ENCODE measurements around the gene KRT39.

The KRT39 gene

DNA sequence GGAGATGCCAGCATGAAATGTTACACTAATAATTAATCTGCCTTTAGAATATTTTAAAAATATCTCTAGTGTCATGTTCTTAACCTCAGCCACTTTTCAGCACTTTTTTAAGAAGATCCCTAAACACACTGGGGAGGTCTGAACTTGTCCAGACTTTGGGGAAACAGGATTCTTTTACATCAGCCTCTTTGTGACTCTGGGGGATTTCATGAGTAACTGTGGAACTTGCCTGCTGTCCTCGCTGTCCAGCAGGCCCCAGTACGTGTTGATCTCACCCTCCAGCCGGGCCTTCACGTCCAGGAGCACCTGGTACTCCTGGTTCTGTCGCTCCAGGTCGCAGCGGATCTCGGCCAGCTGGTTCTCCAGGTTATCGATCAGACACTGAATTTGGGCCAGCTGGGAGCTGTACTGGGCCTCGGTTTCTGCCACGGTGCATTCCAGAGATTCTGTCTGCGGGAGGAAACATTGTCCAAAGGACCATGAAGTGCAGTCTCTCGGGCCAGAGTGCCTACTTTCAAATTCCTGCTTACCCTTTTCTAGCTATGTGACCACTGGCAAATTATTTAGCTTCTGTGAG is 11.9 kb upstream of the KRT39 start:
- no peak for DNase-seq

DNA sequence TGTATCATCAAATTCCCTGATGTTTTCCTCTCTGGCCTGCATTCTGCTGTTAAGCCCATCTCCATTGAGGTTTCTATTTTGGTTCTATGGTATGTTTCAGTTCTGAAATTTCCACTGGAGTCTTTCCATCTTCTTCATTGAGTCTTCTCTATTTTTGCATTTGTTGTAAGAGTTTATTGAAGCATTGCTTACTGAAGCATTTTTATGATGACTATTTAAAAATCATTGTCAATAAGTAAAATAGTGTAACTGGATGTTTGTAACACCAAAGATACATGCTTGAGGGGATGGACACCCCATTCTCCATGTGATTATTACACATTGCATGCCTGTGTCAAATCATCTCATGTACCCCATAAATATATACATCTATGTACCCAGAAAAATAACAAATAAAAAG is 8.8 kb upstream of the KRT39 start:
- DNase-seq: no peak

DNA sequence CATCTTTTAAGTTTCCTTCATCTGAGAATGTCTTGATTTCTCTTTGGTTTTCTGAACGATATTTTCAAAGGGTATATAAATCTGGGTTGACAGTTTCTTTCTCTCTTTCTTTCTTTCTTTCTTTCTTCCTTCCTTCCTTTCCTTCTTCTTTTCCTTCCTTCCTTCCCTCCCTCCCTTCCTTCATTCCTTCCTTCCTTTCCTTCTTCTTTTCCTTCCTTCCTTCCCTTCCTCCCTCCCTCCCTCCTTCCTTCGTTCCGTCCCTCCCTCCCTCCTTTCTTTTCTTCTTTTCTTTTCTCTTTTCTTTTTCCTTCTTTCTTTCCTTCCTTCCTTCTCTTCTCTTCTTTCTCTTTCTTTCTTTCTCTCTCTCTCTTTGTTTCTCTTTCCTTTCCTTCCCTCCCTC is 7.6 kb upstream of the KRT39 start:
- DNase-seq: no peak

DNA sequence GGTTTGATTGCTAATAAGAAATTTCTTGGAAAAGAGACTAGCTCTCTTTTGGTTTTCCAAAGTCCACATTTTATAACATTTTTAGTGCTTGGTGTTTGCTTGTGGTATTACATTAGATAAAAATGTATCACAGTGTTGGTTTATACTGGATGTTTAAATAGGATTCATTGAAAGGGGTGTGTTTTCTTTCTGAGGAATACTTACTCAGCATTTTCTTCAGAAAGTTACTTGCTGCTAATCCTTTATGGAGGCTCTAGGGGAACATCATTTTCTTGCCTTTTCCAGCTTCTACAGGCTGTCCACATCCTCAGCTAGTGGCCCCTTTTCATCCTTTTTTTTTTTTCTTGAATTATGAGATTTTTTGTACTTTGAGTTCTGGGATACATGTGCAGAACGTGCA is 834 bp upstream of the KRT39 start:
- no peak for DNase-seq

DNA sequence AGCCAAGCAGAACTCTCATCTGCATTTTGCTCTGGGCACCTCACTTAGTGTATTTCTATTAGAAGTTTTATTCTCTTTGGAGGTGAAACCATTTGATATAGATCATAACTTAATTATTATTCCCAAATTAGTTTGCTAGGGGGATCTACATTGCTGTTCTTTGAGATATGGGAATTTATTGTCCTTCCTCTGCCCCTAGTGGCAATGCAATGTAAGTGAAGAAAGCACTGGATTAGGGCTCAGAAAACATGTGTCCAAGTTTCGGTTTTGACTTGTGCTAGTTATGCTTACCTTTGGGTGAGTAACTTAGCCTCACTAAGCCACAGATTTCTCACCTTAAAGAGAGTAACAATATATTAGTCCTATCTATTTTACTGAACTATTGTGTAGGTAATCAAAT is 2.9 kb downstream of the KRT39 start:
- DNase-seq: peak in 1 of 2 donors; percentile 3

DNA sequence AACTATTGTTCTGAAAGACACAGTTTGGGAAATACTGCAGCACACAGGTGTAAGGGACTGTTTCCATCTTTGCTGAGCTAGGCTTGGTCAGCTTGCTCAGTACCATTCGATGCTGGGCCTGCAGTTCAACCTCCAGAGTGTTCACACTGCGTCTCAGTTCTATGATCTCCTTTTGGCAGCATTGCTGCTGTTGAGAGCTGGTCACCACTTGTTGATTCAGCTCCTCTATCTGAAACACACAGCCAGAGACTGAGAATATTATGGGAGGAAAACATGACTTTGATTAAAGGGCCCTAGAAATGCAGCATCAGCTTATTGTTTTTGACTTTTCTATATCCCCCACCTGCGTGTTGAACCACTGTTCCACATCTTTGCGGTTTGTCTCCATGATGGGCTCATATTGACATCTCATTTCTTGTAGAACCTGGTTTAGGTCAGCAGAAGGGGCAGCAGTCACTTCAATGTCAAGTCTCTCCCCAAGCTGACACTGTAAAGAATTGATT is 4.6 kb downstream of the KRT39 start:
- no peak for DNase-seq

DNA sequence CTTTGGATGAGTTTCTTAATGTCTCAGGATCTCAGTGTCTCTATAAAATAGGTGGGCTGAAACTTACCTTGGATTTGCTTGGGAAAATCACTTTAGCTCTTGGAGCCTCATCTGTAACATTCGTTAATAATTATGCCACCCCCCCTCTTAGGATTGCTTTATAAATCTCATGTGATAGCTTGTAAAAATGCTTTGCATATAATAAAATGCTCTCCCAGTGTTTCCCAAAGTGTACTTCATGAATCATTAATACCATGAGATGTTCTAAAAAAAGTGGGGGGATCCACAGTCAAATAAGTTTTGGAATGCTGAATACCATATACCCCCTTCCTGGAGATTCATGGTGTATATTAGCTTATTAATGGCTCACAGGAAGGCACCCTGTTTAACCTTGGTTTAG is 5.2 kb downstream of the KRT39 start:
- DNase-seq: no peak

DNA sequence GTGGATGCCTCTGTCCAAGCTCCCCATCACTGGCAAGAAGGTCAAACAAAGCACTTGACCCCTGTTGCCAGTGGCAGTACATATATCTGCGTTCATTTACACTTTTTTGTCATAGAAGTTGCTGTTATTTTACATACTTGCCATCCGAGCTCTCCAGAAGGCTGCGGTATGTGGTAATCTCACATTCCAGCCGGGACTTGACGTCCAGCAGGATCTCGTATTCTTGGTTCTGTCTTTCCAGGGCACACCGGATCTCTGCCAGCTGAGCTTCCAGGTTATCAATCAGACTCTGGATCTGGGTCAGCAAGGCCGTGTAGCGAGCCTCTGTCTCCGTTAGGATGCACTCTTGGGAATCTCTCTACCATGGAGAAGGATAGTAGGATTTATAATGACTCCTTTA is 6.6 kb downstream of the KRT39 start:
- no peak for DNase-seq

DNA sequence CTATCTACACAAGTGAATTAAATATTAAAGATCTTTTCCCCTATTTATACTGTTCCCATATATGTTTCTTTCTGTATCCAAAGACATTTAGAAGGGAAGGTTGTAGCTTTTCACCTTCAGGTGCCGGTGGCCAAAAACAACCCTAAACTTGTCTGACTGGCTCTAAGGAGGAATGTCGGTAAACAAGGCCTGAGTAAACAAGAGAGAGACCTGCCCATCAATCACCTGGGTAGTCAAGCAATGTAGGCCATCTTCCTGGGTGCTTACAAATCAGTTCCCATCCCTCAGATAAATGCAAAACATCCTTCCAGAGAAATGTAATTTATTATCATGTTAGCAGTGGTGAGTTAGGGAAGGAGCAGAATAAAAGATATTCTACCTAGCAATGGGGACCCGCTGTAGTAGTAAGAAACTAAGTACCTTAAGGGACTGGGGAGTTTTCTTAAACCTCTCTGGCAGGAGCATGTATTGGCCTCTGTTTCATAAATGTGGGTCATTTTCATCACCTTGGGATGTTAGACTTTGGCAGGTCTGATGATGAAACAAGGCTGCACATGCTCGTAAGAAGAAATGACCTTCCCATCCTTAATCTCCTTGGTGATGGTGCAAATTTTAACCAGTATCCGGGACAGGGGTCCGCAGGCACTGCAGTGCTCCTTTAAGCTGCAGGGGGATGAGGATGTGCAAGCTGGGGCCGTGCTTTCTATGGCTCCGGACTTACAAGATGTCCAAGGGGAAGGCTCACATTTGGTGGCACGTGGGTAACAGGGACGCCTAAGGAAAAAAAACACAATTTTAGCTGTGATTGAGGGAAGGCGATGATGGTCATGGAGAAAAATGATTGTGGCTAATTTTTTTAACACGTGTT is 8.4 kb downstream of the KRT39 start:
- DNase-seq: no peak

DNA sequence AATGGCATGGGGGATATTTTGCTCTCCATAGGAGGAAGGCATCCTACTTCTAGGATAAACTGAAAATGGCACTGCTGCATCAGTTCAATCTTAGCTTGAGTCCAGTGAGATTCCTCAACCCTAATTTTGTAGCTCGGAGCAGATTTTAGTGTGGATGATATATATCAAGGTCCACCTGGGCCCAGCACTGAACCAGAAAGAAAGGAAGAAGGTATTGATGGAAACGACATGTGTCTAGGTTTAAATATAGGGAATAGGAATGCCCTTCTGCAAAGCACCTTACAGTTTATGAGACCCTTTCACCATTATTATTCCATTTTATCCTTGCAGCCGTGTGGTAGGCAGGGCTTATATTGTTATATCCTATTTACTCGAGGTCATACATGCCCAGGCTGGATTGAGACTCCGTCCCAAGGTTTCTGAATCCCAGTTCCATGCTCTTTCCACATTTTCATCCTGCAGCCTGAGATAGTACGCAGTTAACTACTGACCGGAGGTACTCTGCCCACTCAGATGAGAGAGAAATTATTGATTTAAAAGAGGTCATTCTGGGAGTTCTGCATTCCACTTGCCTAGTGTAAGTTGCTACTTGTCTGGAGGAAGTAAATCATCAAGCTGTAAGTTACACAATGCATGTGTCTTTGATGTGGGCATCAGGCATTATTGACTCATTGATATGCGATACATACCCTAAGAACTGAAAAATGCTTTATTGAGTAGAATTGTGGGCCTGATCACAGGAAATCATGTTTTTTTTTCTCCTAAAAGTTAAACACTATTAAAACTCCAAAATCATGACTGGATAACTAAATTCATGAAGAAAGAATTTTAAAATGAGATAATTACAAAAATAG is 10.1 kb downstream of the KRT39 start:
- no peak for DNase-seq

DNA sequence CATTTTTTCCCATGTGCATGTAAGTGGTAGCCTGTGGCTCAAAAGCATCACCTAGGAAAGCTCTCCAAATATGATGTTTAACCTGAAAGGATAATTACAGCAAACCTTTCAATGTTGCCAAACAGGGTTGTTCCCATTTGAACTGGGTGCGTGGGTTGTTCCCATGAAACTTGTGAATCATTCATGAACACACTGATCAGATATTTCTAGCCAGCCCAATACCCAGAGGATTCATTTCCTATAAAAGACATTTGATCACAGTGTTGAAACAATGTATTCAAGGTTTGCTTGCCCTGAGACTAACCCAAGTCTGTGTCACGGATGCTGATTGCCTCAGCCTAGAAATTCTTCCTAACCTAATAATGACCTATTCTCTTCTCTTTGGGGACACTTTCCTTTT is 12.9 kb downstream of the KRT39 start:
- no peak for DNase-seq

DNA sequence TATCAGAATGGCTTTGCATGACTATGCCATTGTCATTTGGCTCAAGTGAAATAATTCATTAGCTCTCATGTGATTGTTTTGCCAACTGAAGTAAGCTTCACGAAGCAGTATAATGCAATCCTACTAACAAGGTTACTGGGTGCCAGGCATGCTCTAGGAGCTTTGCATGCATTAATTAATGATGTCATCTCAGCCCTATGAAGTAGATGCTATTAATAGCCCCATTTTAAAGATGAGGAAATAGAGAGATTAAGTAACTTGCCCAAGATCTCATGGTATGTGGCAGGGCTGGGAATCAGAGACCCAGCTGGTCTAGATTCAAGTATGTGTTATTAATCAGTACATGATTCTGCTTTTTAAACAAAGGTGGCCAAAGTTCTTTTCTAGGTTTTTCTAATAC is 14.1 kb downstream of the KRT39 start:
- no peak for DNase-seq

DNA sequence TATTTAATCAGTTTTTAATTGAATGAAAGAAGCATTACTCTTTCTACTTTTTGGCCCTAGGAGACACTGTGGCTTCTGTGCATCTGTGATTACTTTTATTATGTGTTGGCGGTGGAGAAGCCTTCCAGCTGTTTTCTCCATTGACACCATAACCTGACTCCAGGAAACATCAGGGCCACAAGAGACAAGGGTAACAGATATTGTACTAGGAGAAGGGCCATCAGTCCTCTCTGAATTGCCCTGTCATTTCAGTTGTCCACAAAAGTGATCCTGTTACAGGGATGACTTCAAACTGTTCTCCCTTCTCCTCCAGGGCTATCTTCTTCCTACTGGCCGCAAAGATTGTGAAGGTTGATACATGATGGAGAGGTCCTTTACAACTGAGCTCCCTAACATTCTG is 14.6 kb downstream of the KRT39 start:
- DNase-seq: no peak

DNA sequence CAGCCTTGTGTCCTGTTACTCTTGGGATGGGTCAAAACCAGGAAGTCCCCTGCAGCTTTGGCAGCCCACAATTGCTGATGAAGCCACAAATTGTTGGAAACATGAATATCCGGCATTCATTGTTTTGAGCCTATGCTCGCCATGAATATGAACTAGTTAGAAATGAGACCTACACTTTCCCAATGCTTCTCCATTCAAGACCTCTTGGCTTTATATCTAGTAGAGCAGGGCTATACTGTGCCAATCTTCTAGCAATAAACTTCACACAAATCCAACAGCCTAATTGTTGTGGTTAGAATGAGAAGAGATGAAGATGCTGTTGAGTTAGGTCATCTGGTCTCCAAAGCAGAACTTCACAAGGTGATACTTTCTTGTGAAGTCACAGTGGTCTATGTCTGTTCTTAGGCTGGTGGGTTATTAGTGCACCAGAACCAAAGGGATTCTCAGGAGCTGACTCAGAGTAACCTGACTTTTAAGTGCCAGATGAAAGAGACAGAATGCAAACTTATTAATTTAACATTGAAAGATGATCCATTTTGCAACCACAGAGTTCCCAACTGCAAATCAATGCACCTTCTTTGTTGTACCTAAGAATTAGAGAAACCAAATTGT is 15.6 kb downstream of the KRT39 start:
- DNase-seq: no peak

DNA sequence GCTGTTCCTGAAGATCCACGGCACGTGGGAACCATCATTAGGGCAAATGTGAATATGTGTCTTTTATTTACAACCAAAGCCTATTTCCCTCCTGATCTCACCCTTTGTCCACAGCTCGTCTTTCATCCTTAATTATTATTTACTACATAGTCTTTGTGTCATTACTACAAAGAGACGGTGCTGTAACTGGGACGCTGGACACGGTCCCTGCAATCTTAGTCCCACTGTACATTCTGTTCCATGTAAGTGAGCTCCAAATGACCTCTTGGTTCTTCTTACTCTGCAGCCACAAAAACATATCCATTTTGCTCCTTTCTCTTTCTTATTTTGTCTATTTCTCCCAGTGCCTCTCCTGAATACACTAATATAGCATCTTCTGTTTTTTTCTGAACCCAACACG is 16.6 kb downstream of the KRT39 start:
- DNase-seq: no peak

DNA sequence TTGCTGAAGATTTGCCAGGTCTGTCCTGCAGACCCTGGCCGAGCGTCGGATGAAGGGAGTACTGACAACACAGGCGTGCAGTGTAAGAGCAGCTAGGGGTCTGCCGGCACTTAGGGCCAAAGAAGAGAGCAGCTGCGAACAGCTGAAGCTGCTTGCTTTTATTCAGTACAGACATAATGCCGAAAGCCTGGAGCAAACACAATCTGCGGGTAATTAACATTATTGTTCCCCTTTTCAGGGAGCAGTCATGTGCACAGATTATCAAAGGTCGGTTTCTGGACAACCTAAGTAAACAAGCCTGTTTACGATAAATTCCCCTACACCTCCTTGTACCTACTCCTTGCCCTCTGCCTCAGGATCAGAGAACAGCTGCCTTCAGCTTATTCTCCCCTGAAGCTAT is 17.3 kb downstream of the KRT39 start:
- DNase-seq: no peak

DNA sequence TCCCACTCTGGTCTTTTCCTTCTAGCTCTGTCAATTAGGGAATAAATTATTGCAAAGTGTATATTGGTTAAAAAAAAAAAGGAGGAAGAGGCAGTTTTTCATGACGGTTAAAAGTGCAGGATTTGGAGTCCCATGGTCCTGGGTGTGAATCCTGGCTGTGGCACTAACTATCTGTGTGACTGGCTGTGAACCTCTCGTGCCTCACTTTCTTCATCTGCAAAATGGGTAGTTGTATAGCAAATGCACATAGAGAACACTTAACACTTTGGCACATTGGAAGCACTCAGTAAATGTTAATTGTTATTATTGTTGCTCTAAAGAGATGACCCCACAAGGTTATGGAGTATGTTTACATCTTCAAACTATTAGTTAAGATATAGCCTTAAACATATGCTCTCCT is 18.8 kb downstream of the KRT39 start:
- no peak for DNase-seq

DNA sequence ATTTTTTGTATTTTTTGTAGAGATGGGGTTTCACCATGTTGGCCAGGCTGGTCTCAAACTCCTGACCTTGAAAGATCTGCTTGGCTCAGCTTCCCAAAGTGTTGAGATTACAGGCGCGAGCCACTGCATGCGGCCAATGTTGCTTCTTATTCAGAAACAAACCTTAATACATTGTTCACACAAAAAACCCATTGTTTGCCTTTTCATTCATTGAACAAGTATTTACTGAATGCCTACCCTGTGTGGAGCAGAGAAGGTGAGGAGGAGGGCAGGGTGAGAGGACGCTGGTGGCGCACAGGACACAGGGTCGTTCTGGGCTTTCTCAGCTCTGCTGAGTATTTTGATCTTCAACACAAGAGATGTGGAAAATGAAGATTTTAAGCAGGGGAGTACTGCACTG is 21.3 kb downstream of the KRT39 start:
- DNase-seq: no peak

DNA sequence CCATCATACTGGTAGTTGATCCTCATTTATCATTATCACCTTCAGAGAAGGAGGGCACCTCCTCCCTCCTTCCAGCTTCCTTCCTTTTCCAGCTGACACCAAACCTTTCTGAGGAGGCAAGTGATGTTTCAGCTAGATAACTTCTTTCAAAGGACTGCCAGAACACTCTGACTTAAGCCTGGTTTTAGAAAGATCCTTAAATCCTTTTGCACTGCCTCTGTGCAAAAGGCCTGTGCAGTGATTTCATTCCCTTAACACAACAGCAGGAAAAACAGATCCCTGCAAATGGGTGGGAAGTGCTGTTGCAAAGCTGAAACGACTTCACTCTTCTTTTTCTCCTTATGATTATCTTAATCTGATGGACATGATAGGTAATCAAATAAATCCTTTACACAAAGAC is 22.2 kb downstream of the KRT39 start:
- no peak for DNase-seq

DNA sequence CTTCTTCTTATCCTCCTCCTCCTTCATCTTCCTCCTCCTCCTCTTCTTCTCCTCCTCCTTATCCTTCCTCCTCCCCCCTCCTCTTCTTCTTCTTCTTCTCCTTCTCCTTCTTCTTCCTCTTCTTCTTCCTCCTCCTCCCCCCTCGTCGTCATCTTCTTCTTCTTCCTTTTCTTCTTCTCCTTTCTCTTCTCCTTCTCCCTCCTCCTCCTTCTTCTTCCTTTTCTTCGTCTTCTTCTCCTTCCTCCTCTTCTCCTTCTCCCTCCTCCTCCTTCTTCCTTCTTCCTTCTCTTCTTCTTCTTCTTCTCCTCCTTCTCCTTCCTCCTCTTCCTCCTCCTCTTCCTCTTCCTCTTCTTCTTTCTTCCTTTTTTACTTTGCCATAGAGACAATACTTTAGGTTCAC is 24.2 kb downstream of the KRT39 start:
- no peak for DNase-seq

DNA sequence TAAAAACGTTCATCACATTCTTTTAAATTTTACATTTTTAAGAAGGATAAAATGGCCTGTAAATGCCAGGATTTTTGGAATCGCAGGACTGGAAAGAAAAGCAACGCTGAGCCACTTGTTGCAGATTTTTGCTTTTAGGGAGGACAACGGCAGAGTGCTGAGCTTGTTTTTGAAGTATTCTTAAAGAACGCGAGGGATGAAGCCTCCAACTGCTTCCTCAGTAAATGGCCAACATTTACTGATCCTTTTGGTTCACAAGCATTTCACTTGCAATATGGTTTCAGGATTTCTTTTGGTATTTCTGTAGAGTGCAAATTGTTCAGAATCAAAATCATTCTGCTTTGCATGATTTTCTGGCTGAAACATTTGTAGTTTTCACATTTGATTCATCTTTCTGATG is 26.5 kb downstream of the KRT39 start:
- no peak for DNase-seq

DNA sequence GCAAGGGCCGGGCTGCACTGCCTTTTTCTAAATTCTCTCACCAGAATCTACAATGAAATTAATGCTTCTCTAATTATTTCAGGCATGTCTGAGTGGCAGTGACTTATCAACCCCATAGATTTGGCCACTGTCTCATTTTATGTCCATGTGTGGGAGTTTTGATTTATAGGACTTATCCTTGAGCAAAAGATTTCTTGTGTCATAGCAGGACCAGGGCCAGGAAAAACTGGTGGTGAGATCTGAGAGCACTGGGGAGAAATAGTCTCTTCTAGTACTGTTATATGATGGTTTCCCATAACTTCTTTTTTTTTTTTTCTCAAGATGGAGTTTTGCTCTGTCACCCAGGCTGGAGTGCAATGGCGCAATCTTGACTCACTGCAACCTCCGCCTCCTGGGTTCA is 27.8 kb downstream of the KRT39 start:
- DNase-seq: no peak

DNA sequence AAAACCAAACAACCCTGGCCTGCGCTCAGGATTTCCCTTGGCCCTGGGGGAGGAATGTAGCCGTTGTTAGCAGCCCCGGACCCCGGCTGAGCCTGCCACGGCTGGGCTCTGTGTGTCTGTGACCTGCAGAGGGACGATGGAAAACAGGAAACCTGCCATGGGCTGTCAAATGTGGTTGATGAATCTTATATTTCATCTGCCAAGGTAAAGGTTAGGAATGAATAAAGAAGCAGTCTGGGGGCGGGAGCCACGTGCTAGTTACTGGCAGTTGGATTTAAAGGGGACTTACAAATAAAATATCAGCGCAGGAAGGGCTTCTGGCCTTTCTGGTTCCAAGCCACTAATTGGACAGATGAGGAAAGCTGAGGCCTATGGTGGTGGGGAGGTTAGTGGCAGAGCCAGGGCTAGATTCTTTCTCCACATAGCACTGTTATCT is 29.3 kb downstream of the KRT39 start, which contains the start of gene KRT23:
Gene KRT23 (minus strand): TSS at position 263 of the 436 bp plus-strand sequence. CDS start 1,043 bp downstream, outside the sequence.
- no peak for DNase-seq

Measured in activated CD4-positive, alpha-beta T cell treated with anti-CD3 and anti-CD28 coated beads for 4 hours (primary cell).